ENCODE results near the gene COA5. TPM values are rescaled to one million over a fixed set of nuclear protein-coding genes. Genes with fewer than 3 reads are reported as not detected.

The COA5 gene
- total RNA-seq, 1 donor from 2014 or later, result 33.1 TPM

- no peaks in the 10 kb centered on the region for H3K36me3 Mint-ChIP-seq (ENCODE audit: unreplicated experiment)
- no peak overlapping the region for H3K27ac Mint-ChIP-seq (ENCODE audit: unreplicated experiment)
- no peak overlapping the region for H3K4me3 Mint-ChIP-seq (ENCODE audit: unreplicated experiment)
- H3K9me3 Mint-ChIP-seq (ENCODE audit: unreplicated experiment), result no peaks in the 10 kb centered on the region
- no peaks in the 10 kb centered on the region for H3K4me1 Mint-ChIP-seq (ENCODE audit: unreplicated experiment)
- DNase-seq (ENCODE audit: extremely low spot score, unreplicated experiment), result no peak
- TF ChIP-seq CTCF (IDR thresholded peaks at IDR 0.05), result no peak
- peaks cover 40% of the 10 kb centered on the region for H3K27me3 Mint-ChIP-seq (ENCODE audit: unreplicated experiment)
Observed at GRCh38 chr2:98649992-98650375, 41.7 kb upstream of the COA5 start.

- H3K36me3 Mint-ChIP-seq (ENCODE audit: unreplicated experiment), result no peaks in the 10 kb centered on the region
- H3K4me1 Mint-ChIP-seq (ENCODE audit: unreplicated experiment), result no peaks in the 10 kb centered on the region
- peak; percentile 91 for DNase-seq (ENCODE audit: extremely low spot score, unreplicated experiment)
- H3K27me3 Mint-ChIP-seq (ENCODE audit: unreplicated experiment), result peaks cover 40% of the 10 kb centered on the region
- H3K9me3 Mint-ChIP-seq (ENCODE audit: unreplicated experiment), result no peaks in the 10 kb centered on the region
- H3K27ac Mint-ChIP-seq (ENCODE audit: unreplicated experiment), result no peak overlapping the region
- peak; percentile 98 for TF ChIP-seq CTCF (IDR thresholded peaks at IDR 0.05)
- H3K4me3 Mint-ChIP-seq (ENCODE audit: unreplicated experiment), result no peak overlapping the region
Observed at GRCh38 chr2:98649135-98649991, 41.1 kb upstream of the COA5 start.

GRCh38 chr2:98648451-98648850, 40.1 kb upstream of the COA5 start:
- Mint-ChIP-seq H3K27ac (ENCODE audit: unreplicated experiment) (no peak overlapping the region), H3K27me3 (ENCODE audit: unreplicated experiment) (peaks cover 40% of the 10 kb centered on the region), H3K9me3 (ENCODE audit: unreplicated experiment) (no peaks in the 10 kb centered on the region), H3K4me1 (ENCODE audit: unreplicated experiment) (no peaks in the 10 kb centered on the region), H3K36me3 (ENCODE audit: unreplicated experiment) (no peaks in the 10 kb centered on the region), H3K4me3 (ENCODE audit: unreplicated experiment) (no peak overlapping the region)
- DNase-seq (ENCODE audit: extremely low spot score, unreplicated experiment), result no peak
- no peak for TF ChIP-seq CTCF (IDR thresholded peaks at IDR 0.05)

GRCh38 chr2:98647636-98648035, 39.3 kb upstream of the COA5 start:
- no peak for TF ChIP-seq CTCF (IDR thresholded peaks at IDR 0.05)
- DNase-seq (ENCODE audit: extremely low spot score, unreplicated experiment), result no peak
- Mint-ChIP-seq H3K9me3 (ENCODE audit: unreplicated experiment) (no peaks in the 10 kb centered on the region), H3K4me1 (ENCODE audit: unreplicated experiment) (no peaks in the 10 kb centered on the region), H3K36me3 (ENCODE audit: unreplicated experiment) (no peaks in the 10 kb centered on the region), H3K4me3 (ENCODE audit: unreplicated experiment) (no peak overlapping the region), H3K27me3 (ENCODE audit: unreplicated experiment) (peaks cover 37% of the 10 kb centered on the region), H3K27ac (ENCODE audit: unreplicated experiment) (no peak overlapping the region)

- Mint-ChIP-seq H3K27ac (ENCODE audit: unreplicated experiment) (no peak overlapping the region), H3K4me1 (ENCODE audit: unreplicated experiment) (no peaks in the 10 kb centered on the region), H3K9me3 (ENCODE audit: unreplicated experiment) (no peaks in the 10 kb centered on the region), H3K36me3 (ENCODE audit: unreplicated experiment) (no peaks in the 10 kb centered on the region), H3K27me3 (ENCODE audit: unreplicated experiment) (peaks cover 36% of the 10 kb centered on the region), H3K4me3 (ENCODE audit: unreplicated experiment) (no peak overlapping the region)
- TF ChIP-seq CTCF (IDR thresholded peaks at IDR 0.05), result no peak
- no peak for DNase-seq (ENCODE audit: extremely low spot score, unreplicated experiment)
Observed at GRCh38 chr2:98643496-98644100, 35.3 kb upstream of the COA5 start.
